HepG2 (cell line): ENCODE results near the gene ZNF276. TPM values are rescaled to one million over a fixed set of nuclear protein-coding genes. Genes with fewer than 3 reads are reported as not detected.

ENCODE experiments used
- MXD3 ChIP-seq: IDR thresholded peaks from 2 replicates; pipeline ENCODE4 v1.6.1; 2016; ENCODE audit warnings: mild to moderate bottlenecking, missing biosample characterization, missing genetic modification reagents
- POLR2AphosphoS2 ChIP-seq: IDR thresholded peaks from 2 replicates; pipeline ENCODE4 v1.6.1; 2011; ENCODE audit warnings: low read depth, low read length, improper control_type of control experiment
- SP4 ChIP-seq: sonication (generic); formaldehyde crosslinking; IDR thresholded peaks from 2 replicates; pipeline ENCODE4 v1.8.1; 2023; ENCODE audit warnings: mild to moderate bottlenecking, missing genetic modification reagents
- ZBTB39 ChIP-seq: sonication (generic); formaldehyde crosslinking; IDR thresholded peaks from 2 replicates; pipeline ENCODE4 v1.5.0; 2020; ENCODE audit warnings: missing genetic modification reagents
- ZHX1 ChIP-seq: sonication (generic); formaldehyde crosslinking; IDR thresholded peaks from 2 replicates; pipeline ENCODE4 v1.8.1; 2022; ENCODE audit warnings: low read depth, mild to moderate bottlenecking, missing genetic modification reagents
- ZMYM3 ChIP-seq: sonication (generic); formaldehyde crosslinking; IDR thresholded peaks from 2 replicates; pipeline ENCODE4 v1.5.1; 2020; ENCODE audit warnings: mild to moderate bottlenecking, missing genetic modification reagents
- ZNF318 ChIP-seq: sonication (generic); formaldehyde crosslinking; IDR thresholded peaks from 2 replicates; pipeline ENCODE4 v1.4.0; 2020; ENCODE audit warnings: mild to moderate bottlenecking, missing genetic modification reagents
- ZNF382 ChIP-seq: sonication (generic); formaldehyde crosslinking; IDR thresholded peaks from 2 replicates; pipeline ENCODE4 v1.5.0; 2020; ENCODE audit warnings: missing genetic modification reagents, mild to moderate bottlenecking, borderline replicate concordance
- ZNF569 ChIP-seq: sonication (generic); formaldehyde crosslinking; IDR thresholded peaks from 2 replicates; pipeline ENCODE4 v1.5.0; 2020; ENCODE audit warnings: mild to moderate bottlenecking, missing genetic modification reagents, moderate library complexity, borderline replicate concordance
- ZNF598 ChIP-seq: sonication (generic); formaldehyde crosslinking; IDR thresholded peaks from 2 replicates; pipeline ENCODE4 v1.5.1; 2020; ENCODE audit warnings: mild to moderate bottlenecking, missing genetic modification reagents, borderline replicate concordance
- polyA plus RNA-seq, 8 experiments: library from polyadenylated mRNA; depleted of rRNA in 3 of 8; stranded (reverse) in 7 of 8; unstranded in 1 of 8; fragments of >200 nt; fragmentation: Illumina TruSeq in 4 of 8; extraction: Trizol in 4 of 8; gene quantifications; 2 replicates each; pipeline versions ENCODE4 v1.2.1 to v1.2.3, GENCODE V29; 2011 to 2016; ENCODE audit warnings: low read depth in 4 of 8, missing spikeins in 1 of 8, mixed read lengths in 1 of 8; ENCODE audit not compliant: insufficient read depth in 1 of 8
- total RNA-seq, 5 experiments: library from RNA; depleted of rRNA; stranded (reverse); fragments of >200 nt; fragmentation: Illumina TruSeq; extraction: Trizol; gene quantifications; 2 replicates each; pipeline ENCODE4 v1.2.3, GENCODE V29; 2016; ENCODE audit warnings: low read depth in 1 of 5

The ZNF276 gene
- total and polyA plus RNA-seq, 2 of the 13 experiments (the other 11 are each of a cell fraction or from before 2014, with no cell fraction given): 17.7 to 18.0 TPM

- TF ChIP-seq ZNF318 (CRISPR knock-in tag) (no peak), ZMYM3 (CRISPR knock-in tag) (0 out of 2 replicates have a peak, but pooled peaks have one; percentile 13), MXD3 (CRISPR knock-in tag) (no peak), ZNF598 (CRISPR knock-in tag) (no peak), ZNF382 (CRISPR knock-in tag) (no peak), ZNF569 (CRISPR knock-in tag) (no peak), ZHX1 (no peak), ZBTB39 (CRISPR knock-in tag) (no peak), POLR2AphosphoS2 (no peak), SP4 (CRISPR knock-in tag) (0 out of 2 replicates have a peak, but pooled peaks have one; percentile 25)
Observed at GRCh38 chr16:89691986-89692569, 29.3 kb upstream of the ZNF276 start (continued).
